GM10248 (cell line): ENCODE data around the gene ADTRP.

Experiments
- CTCF ChIA-PET: fragments of 300-600 bp; sonication (Branson Sonifier 250); formaldehyde crosslinking; extraction: SDS; loops from one replicate; lab custom pipeline; 2021; ENCODE audit warnings: antibody characterized with exemption; lab: Yijun Ruan, JAX
- POLR2A ChIA-PET: fragments of 350-650 bp; sonication (Branson Sonifier 250); formaldehyde crosslinking; extraction: SDS; loops from one replicate; lab custom pipeline; 2020; ENCODE audit warnings: antibody characterized with exemption; lab: Yijun Ruan, JAX
- DNase-seq: peaks from one replicate; pipeline ENCODE4 v3.0.0; 2012; ENCODE audit errors: extremely low spot score
- CTCF ChIP-seq: IDR thresholded peaks from 2 replicates; pipeline ENCODE4 v1.5.1; 2012; ENCODE audit warnings: mild to moderate bottlenecking, low read depth; ENCODE audit errors: extremely low read depth, missing control alignments, control extremely low read depth

The ADTRP gene

GRCh38 chr6:11812439-11812838 lies 33.8 kb upstream of the ADTRP start:
- TF ChIP-seq CTCF: no peak
- DNase-seq: no peak
- ChIA-PET POLR2A (no interaction called here), CTCF (interaction anchor here (1.1 to 2.5 kb wide), 5 partner anchors 13 to 27 kb away, joined by 3 to 9 read pairs (median 3); no protein-coding TSS in a partner anchor)

GRCh38 chr6:11811644-11812264 lies 33.2 kb upstream of the ADTRP start:
- DNase-seq: no peak
- ChIA-PET POLR2A (no interaction called here), CTCF (interaction anchor here (1.2 to 2.5 kb wide), 4 partner anchors 9 to 24 kb away, joined by 3 to 9 read pairs (median 4); no protein-coding TSS in a partner anchor)
- TF ChIP-seq CTCF: no peak

DNA sequence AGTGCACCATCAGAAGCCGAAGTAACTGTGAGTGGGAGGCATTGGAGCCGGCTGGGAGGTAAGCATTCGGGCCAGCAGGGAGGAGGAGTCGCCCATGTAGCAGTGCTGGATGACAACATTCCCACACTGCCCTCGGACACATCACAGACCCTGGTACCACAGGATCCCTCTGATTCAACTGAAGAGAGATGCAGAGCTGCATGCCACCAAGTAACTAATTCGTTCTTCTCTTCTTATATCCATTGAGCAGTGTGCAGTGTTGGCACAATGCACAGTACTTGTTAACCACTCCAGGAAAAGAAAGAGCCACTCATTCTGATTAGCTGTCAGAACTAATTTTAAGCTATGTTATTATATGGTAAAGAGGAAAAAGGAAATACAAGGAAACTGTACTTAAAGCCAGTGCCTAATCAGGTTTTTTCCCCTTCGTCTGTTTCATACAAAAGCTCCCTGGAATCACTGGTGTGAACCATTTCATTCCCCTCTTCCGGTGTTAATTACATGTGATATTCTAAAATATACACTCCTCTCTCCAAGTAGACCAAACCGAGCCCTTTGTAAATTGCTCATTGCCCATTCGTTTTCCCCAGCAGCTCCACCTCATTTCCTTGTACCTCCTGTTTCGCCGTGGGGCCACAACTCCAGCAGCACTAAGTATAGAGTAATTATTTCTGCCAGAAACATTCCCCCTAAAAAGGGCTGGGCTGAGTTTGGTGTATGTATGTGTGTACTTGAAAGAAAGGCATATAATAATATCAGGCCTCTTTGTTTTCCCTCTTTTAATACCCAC lies 32.4 kb upstream of the ADTRP start:
- TF ChIP-seq CTCF: no peak
- CTCF ChIA-PET: interaction anchor here (1.2 to 2.5 kb wide), 4 partner anchors 9 to 25 kb away, joined by 3 to 9 read pairs (median 5); no protein-coding TSS in a partner anchor
- POLR2A ChIA-PET: no interaction called here
- DNase-seq: no peak

DNA sequence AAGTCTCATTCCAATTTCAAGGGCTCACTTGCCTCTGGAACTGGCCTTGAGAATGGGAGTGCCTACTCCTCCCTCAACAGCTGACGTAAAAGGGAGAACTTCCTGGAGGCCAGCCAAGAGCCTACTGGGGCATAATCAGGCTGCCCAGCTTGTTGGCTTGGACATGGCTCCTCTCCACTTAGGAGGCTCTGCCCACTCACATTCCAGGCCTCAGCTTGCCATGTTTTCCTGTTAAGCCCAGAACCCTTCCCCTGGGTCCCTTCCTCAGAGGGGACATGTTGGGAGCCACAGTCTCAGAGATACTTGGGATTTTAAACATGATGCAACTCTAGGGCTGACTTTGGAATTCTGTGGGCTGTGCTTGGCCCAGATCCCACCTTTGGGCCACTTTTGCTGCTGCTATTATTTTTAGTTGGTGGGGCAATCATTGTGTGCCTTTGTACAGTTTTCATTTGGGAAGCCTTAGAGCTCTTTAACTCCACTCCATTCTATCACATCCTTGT lies 31.5 kb upstream of the ADTRP start:
- ChIA-PET POLR2A (no interaction called here), CTCF (interaction anchor here (1.2 to 1.4 kb wide), 3 partner anchors 8 to 26 kb away, joined by 3 to 6 read pairs (median 4); no protein-coding TSS in a partner anchor)

DNA sequence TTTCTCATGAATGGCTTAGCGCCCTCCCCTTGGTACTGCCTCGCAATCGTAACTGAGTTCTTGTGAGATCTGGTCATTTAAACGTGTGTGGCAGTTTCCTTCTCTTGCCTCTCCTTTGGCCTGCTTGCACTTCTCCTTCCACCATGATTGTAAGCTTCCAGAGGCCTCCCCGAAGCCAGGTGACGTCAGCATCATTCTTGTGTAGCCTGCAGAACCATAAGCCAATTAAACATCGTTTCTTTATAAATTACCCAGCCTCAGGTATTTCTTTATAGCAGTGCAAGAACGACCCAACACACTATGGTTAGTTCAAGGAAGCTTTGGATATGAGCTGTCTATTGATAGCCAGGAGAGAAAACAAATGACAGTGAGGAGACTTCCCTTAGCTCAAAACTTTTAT lies 29.5 kb upstream of the ADTRP start:
- ChIA-PET POLR2A (no interaction called here), CTCF (interaction anchor here (0.9 kb wide), 1 partner anchor 8 kb away, joined by 4 read pairs; no protein-coding TSS in a partner anchor)
- TF ChIP-seq CTCF: no peak
- no peak for DNase-seq

More for the DNA sequence above, 31.5 kb upstream of the ADTRP start:
- no peak for DNase-seq
- TF ChIP-seq CTCF: no peak

DNA sequence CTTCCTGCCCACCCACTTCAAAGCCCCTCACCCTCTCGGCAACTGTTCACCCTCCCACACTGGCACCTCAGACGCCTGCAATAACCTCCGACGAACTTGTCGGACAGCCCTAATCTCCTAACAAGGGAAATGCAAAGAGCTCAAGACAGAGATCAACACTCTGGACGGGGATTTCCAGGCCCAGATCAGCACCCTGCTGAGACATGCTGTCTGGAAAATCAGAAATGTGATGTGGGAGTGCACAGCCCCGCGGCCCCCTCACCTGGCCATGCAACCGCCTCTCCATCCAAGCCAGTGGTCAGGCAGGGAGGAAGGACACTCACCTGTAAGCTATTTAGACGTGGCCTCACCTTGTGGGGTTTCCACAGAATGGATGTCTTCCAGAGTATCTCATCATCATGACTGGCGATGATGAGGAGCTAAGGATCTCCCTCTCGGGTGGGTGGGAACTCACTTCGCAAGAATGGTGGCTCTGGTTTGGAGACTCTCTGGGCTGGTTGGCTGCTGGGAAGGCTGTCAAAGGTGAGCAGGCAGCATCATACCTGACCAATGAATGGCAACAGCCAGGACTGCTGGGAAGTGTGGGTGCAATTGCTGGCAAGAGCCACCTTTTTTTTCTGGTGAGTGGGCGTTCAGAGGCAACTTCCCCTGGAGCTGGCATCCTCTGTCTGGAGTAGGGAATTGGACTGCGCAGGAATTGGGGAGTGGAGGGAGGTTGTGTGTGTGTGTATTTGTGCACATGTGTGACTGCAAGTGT lies 28.1 kb upstream of the ADTRP start:
- TF ChIP-seq CTCF: no peak
- DNase-seq: no peak
- ChIA-PET POLR2A (no interaction called here), CTCF (interaction anchor here (1.0 to 1.3 kb wide), 4 partner anchors 8 to 53 kb away, joined by 3 to 4 read pairs (median 4); no protein-coding TSS in a partner anchor)
